Adrenal gland (tissue), 12 donors: Measurements from ENCODE around the gene TMEM255B. TPM values are rescaled to one million over a fixed set of nuclear protein-coding genes. Genes with fewer than 3 reads are reported as not detected.

ENCODE experiments used
- DNase-seq, 7 donors: peaks; one replicate each; pipeline ENCODE4 v3.0.0-alpha.2; 2019 to 2020
- H3K27ac ChIP-seq, 5 donors: fragments of 200-600 bp; sonication (generic) in 4 of 5; 1 replicate in 3 of 5; 2 replicates in 2 of 5; pipeline versions ENCODE4 v1.5.1 to v1.8.0; 2016 to 2020; ENCODE audit warnings: mild to moderate bottlenecking in 1 of 5
- H3K27me3 ChIP-seq: fragments of 200-600 bp; 2 replicates; pipeline ENCODE4 v1.8.0; 2021
- H3K36me3 ChIP-seq, 2 donors: fragments of 200-600 bp; replicated peaks in 1 of 2; 1 replicate in 1 of 2; 2 replicates in 1 of 2; pipeline versions ENCODE4 v1.5.1 to v1.8.0; 2018 to 2022
- H3K4me1 ChIP-seq, 2 donors: fragments of 200-600 bp; replicated peaks in 1 of 2; 1 replicate in 1 of 2; 2 replicates in 1 of 2; pipeline versions ENCODE4 v1.5.1 to v1.8.0; 2018 to 2021
- H3K4me3 ChIP-seq, 4 donors: fragments of 200-600 bp; sonication (generic) in 3 of 4; one replicate each; pipeline ENCODE4 v1.5.1; 2016 to 2018
- H3K9me3 ChIP-seq, 3 donors: fragments of 200-600 bp; sonication (generic) in 1 of 3; replicated peaks in 1 of 3; 1 replicate in 2 of 3; 2 replicates in 1 of 3; pipeline versions ENCODE4 v1.5.1 to v1.8.0; 2016 to 2021
- CTCF ChIP-seq, 6 experiments: fragments of 450-650 bp in 4 of 6; fragments of 200-600 bp in 2 of 6; sonication (generic) in 1 of 6; IDR thresholded peaks; 1 replicate in 5 of 6; 2 replicates in 1 of 6; pipeline versions ENCODE4 v1.5.1 to v1.8.0; 2016 to 2021; ENCODE audit warnings: antibody characterized with exemption in 6 of 6, mild to moderate bottlenecking in 2 of 6, moderate library complexity in 1 of 6
- POLR2A ChIP-seq, 2 donors: fragments of 450-650 bp; IDR thresholded peaks; one replicate each; pipeline ENCODE4 v1.6.1; 2017; ENCODE audit warnings: antibody characterized with exemption in 2 of 2, mild to moderate bottlenecking in 2 of 2, moderate library complexity in 1 of 2
- WGBS, 4 donors: extraction: QIAGEN DNeasy Blood & Tissue Kit in 2 of 4; methylation state at CpG; one replicate each; pipeline versions ENCODE4 v1.1.5 to v1.1.7; 2013 to 2017; 5-methylcytosine and 5-hydroxymethylcytosine counted together
- intact Hi-C, 2 donors: fragments of 100-400 bp; cut with DNase I; formaldehyde crosslinking; loops; one replicate each; pipeline versions ENCODE4 v1.14.1 to v1.15.0; 2022 to 2023
- polyA plus RNA-seq, 3 donors: library from polyadenylated mRNA; stranded (reverse); fragments of 200-250 nt in 2 of 3; fragments of 350-450 nt in 1 of 3; fragmentation: Illumina TruSeq in 1 of 3; extraction: RNeasy Lipid Tissue Mini Kit (QIAGEN cat#74804) in 1 of 3; gene quantifications; one replicate each; pipeline ENCODE4 v1.2.3, GENCODE V29; 2013 to 2014
- total RNA-seq, 9 donors: library from RNA; depleted of rRNA in 4 of 9; stranded (reverse); fragments of >200 nt in 4 of 9; fragments of 120-200 nt in 1 of 9; fragmentation: NEBNext Ultra II Directional in 1 of 9; extraction: Animal tissue kit (Norgen Biotek cat#: 25700) in 1 of 9; gene quantifications; one replicate each; pipeline versions ENCODE4 v1.1.0 to v1.2.4, GENCODE V29; 2013 to 2023
- donor health status: healthy with polysubstance abuse.
- donor health status: Bipolar disorder and iron deficiency.
- donor health status: DM: yes; HTN: yes; CAD: no.
- donor health status: DM: no; HTN: no; CAD: no.
- donor health status: DM: no; HTN: no; CAD: no.
- donor health status: DM: yes; HTN: yes; CAD: no.

Gene TMEM255B
- total and polyA plus RNA-seq, 12 donors = 1.3 to 60.1 (median 17.2) TPM

- TF ChIP-seq POLR2A (IDR thresholded peaks at IDR 0.05) (no peak), CTCF (IDR thresholded peaks at IDR 0.05) (no peak)
Measured at GRCh38 chr13:113804703-113805430, 45.8 kb downstream of the TMEM255B start.

GRCh38 chr13:113805431-113806103, 46.5 kb downstream of the TMEM255B start:
- intact Hi-C loops = no loop called here
- DNase-seq = no peak
- no peaks in the 10 kb centered on the region for H3K27me3 ChIP-seq
- no peaks in the 10 kb centered on the region for H3K4me1 ChIP-seq
- WGBS, 4 donors = 80 to 93% (median 85%) methylated on average over 14 to 27 of the region's 27 CpGs
- no peak for TF ChIP-seq POLR2A (IDR thresholded peaks at IDR 0.05)
- TF ChIP-seq CTCF (IDR thresholded peaks at IDR 0.05) = no peak
- no peaks in the 10 kb centered on the region for H3K9me3 ChIP-seq
- no peak overlapping the region for H3K27ac ChIP-seq
- H3K36me3 ChIP-seq = no peaks in the 10 kb centered on the region
- no peak overlapping the region for H3K4me3 ChIP-seq

More at GRCh38 chr13:113804703-113805430, 45.8 kb downstream of the TMEM255B start:
- Histone ChIP-seq H3K4me1 (no peaks in the 10 kb centered on the region), H3K36me3 (no peaks in the 10 kb centered on the region), H3K4me3 (no peak overlapping the region), H3K27ac (no peak overlapping the region), H3K27me3 (no peaks in the 10 kb centered on the region), H3K9me3 (no peaks in the 10 kb centered on the region)
- intact Hi-C loops = no loop called here
- no peak for DNase-seq
- 82 to 90% (median 89%) methylated on average over 15 to 39 of the region's 39 CpGs for WGBS, 4 donors

GRCh38 chr13:113806104-113806471, 47.1 kb downstream of the TMEM255B start:
- intact Hi-C loops = no loop called here
- Histone ChIP-seq H3K9me3 (no peaks in the 10 kb centered on the region), H3K27ac (no peak overlapping the region), H3K4me3 (no peak overlapping the region), H3K4me1 (no peaks in the 10 kb centered on the region), H3K36me3 (no peaks in the 10 kb centered on the region), H3K27me3 (no peaks in the 10 kb centered on the region)
- no peak for TF ChIP-seq POLR2A (IDR thresholded peaks at IDR 0.05)
- no peak for TF ChIP-seq CTCF (IDR thresholded peaks at IDR 0.05)
- 86 to 93% (median 90%) methylated on average over 6 to 11 of the region's 11 CpGs for WGBS, 4 donors
- no peak for DNase-seq

GRCh38 chr13:113806526-113806925, 47.5 kb downstream of the TMEM255B start:
- DNase-seq = no peak
- intact Hi-C loops = no loop called here
- TF ChIP-seq POLR2A (IDR thresholded peaks at IDR 0.05) (no peak), CTCF (IDR thresholded peaks at IDR 0.05) (no peak)
- 88 to 95% (median 89%) methylated on average over 7 to 13 of the region's 13 CpGs for WGBS, 4 donors
- H3K27me3 ChIP-seq = no peaks in the 10 kb centered on the region
- no peaks in the 10 kb centered on the region for H3K9me3 ChIP-seq
- no peak overlapping the region for H3K4me3 ChIP-seq
- H3K27ac ChIP-seq = no peak overlapping the region
- H3K4me1 ChIP-seq = no peaks in the 10 kb centered on the region
- no peaks in the 10 kb centered on the region for H3K36me3 ChIP-seq
